Activated CD8-positive, alpha-beta memory T cell treated with anti-CD3 and anti-CD28 coated beads, Interleukin-2, amount 50 U/mL, for 1 hour (primary cell): ENCODE data around the gene PRDM15.

Experiments
- DNase-seq: peaks from one replicate; pipeline ENCODE4 v3.0.0-alpha.2; 2020; ENCODE audit errors: extremely low read depth

Gene PRDM15

GRCh38 chr21:41907496-41908258 is 28.5 kb upstream of the PRDM15 start:
- no peak for DNase-seq

DNA sequence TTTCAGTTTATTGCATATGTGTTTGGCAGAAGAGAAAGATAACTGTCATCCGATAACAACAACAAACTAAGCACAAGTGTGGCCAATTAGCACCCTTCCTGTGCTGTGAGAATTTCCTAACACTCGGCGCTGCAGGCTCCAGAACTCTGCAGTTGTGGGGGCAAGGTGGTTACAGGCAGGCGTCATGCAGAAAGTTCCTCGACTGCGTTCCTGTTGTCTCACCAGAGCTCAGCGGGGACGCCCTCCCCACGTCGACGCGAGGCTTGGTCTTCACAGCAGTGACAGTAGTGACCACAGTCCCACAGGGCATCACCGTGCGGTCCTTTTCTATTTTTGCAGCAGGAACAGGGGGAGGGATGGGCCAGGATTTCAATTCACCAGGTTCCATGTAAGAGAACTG is 27.6 kb upstream of the PRDM15 start:
- DNase-seq = no peak

DNA sequence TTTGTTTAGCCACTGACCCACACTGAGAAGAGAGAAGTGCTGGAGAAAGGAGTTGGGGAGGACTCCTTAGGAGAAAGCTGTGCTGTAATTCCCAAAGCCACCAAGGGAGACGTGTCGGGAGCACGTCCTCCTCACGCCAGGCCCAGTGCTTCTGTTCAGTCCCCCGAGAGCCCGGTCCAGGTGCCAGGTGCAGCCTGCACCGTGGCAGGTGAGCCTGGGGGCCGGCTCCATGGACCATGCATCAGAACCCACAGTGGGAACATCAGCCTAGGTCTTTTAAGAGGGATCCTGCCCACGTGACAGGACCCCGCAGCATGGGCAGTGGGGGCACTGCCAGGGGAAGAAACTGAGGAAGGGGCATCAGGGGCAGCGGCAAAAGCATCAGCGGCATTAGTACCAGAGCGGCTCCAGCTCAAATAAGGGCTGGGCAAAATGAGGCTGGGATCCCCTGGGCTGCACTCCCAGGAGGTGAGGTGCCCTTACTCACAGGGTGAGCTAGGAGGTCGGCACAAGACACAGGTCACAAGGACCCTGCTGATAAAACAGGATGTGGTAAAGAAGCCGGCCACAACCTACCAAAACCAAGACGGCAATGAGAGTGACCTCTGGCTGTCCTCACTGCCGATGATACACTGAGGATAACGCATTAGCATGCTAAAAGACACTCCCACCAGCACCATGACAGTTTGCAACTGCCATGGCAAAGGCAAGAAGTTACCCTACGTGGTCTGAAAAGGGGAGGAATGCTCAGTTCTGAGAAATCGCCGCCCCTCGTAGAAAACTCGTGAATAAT is 24.6 kb upstream of the PRDM15 start:
- no peak for DNase-seq

DNA sequence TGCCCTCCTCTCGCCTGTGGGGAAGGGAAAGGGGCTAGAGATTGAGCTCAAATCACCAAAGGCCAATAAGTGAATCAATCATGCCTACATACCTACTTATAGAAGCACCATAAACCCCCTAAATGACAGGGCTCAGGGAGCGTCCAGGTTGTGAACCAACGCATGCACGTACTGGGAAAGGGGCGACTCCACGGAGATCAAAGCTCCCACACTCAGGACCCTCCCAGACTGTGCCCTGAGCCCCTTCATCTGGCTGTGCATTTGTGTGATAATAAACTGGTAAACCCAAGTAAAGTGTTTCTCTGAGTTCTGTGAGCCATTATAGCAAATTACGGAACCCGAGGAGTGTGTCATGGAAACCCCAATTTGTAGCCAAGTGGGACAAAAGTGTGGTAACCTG is 23.8 kb upstream of the PRDM15 start:
- DNase-seq = no peak

GRCh38 chr21:41901782-41902181 is 22.6 kb upstream of the PRDM15 start:
- DNase-seq = no peak

- DNase-seq = no peak
Measured at GRCh38 chr21:41901099-41901498, 22.0 kb upstream of the PRDM15 start.

DNA sequence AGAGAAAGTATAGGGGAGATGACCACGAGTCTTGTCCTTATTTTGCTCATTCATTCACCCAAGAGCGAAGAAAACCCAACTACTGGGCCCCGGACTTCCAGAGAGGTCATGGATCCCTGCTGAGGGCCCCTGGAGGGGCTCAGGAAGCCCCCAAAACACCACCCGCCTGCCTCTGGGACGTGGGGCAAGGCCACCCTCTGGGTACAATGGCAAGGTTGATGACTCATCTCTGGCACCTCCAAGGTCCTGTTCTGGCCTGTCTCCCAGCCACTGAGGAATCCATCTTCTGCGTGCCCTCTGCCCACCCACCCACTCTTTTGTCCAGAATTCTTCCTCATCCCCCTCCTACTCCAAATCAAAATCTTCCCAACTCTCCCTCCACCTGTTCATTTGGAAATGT is 21.3 kb upstream of the PRDM15 start:
- DNase-seq = no peak

- no peak for DNase-seq
Measured at GRCh38 chr21:41899426-41900202, 20.5 kb upstream of the PRDM15 start.

- no peak for DNase-seq
Measured at GRCh38 chr21:41898998-41899397, 19.9 kb upstream of the PRDM15 start.

GRCh38 chr21:41897700-41898099 is 18.6 kb upstream of the PRDM15 start:
- no peak for DNase-seq

- DNase-seq = no peak
Measured at GRCh38 chr21:41897047-41897669, 18.0 kb upstream of the PRDM15 start.

- no peak for DNase-seq
Measured at GRCh38 chr21:41895643-41896493, 16.7 kb upstream of the PRDM15 start.

DNA sequence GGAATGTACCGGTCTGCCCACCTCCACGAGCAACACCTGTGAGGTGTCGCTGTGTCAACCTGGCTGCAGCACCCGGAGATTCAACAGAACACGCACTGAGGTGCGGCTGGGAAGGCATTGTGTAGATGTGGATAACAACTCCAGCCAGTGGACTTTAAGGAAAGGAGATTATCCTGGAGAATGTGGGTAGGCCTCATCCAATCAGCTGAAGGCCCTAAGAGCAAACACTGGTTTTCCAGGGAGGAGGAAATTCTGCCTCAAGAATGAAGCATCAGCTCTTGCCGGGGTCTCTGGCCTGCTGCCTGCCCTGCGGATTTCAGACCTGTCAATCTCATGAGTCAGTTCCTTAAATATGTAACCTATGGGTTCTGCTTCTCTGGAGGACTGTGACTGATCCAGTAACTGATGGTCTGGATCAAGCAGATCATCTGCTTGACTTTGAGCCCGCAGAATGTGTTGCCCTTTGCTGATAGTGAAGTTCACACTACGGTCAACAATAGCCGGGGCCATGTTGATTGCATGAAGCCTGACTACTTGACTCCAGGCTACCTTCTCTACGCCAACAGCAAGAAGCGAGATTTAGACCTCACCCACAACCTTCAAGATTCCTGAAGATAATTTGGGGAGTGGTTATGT is 15.9 kb upstream of the PRDM15 start:
- no peak for DNase-seq

GRCh38 chr21:41894511-41894910 is 15.4 kb upstream of the PRDM15 start:
- DNase-seq = no peak

GRCh38 chr21:41892726-41893125 is 13.6 kb upstream of the PRDM15 start:
- DNase-seq = no peak

DNA sequence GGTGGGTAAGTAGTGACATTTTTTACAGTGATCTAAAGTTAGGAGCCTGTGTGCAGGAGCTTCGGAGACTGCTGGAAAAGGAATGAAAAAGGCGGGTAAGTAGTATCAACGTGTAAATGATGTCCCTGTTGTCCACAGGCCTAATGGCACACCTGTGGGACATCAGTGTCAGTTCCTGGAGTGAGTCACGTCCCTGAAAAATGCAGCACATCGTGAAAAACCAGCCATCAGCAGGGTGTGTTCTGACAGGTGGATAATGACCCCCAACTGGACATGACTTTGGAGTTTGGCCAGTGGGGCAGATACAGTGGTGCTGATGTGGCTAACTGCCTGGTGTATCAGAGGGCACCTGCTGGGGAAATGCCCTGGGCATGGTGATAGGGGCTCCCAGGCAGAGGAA is 12.0 kb upstream of the PRDM15 start:
- no peak for DNase-seq

- DNase-seq = no peak
Measured at GRCh38 chr21:41890355-41890754, 11.2 kb upstream of the PRDM15 start.

DNA sequence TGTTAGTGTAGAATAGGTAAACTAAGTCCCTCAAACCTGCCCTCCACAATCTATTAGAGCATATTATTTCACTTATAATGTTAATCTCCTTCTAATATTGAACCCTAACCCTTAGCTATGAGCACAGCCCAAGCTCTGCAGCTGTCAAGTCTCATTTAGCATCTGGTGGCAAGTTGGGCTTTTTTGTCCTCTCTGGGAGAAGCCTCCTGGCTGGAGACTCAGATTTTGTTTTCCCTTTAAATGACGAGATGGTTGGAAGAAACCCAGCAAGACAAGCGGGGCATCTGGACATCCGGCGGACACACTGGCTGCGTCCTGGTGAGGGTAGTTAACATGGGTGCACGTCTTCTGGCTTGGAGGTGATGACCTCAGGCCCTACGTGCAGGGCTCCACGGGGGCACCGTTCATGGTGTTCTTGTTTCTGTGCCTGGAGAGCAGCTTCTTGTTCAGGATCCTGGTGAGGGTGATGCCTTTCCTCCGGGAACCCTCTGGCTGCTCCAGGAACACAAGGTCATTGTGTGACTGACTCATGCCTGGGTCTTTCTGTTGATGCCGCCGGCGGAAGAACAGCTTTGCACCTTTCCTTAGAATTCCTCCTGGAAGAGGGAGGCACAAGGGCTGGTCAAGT is 9.7 kb upstream of the PRDM15 start:
- no peak for DNase-seq

DNA sequence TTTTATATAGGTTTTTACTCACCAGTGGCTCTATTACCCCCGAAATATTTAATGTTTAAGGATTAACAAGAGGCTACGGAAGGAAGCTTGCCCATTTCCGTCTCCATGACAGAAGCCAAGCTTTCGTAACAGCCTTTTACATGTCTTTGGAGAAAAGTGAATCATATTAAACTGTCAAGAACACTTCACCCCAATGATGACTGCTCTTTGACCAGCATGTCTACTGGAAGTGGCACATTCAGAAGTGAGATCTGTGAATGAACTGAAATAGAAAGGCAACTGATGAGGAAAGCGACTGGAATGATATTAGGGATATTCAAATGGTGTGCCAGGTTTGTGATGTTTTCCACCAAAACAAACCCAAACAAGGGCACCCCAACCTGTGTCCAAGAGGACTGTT is 8.5 kb upstream of the PRDM15 start:
- no peak for DNase-seq

DNA sequence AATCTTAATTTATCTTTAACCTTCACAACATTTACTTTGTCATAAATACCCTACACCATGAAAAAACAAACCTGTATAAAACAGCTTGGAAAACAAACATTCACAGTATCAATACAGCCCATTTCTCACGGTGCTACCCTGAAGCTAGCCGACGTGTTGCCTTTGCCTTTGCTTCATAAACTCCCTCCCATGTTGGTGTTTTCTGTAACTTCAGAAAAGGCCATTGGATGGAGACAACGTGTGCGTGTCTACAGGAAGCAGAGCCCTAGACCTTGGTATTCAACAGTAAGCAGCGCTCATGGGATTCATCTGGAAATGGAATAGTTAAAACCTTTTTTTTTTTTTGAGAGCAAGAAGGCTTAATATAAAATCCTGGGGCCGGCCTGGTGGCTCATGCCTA is 7.2 kb upstream of the PRDM15 start:
- no peak for DNase-seq
